GM12892 (cell line): ENCODE measurements around the gene C10orf105.

Experiments used
- POLR2AphosphoS5 ChIP-seq: IDR thresholded peaks from 2 replicates; pipeline ENCODE4 v1.6.1; 2011; ENCODE audit warnings: low read depth, low read length, control low read depth
- TAF1 ChIP-seq: IDR thresholded peaks from 2 replicates; pipeline ENCODE4 v1.6.1; 2011; ENCODE audit warnings: low read depth, mild to moderate bottlenecking, control low read depth, low read length, borderline replicate concordance

GRCh38 chr10:71721313-71721712 lies 1.7 kb upstream of the C10orf105 start:
- no peak for TF ChIP-seq POLR2AphosphoS5
- no peak for TF ChIP-seq TAF1
